Left lung (tissue), 10 donors: ENCODE results near the gene GNLY. TPM values are rescaled to one million over a fixed set of nuclear protein-coding genes. Genes with fewer than 3 reads are reported as not detected.

Experiments
- ATAC-seq: fragments of 200-7000 bp; cut with Tn5 transposase; one replicate; pipeline ENCODE4 v1.9.1; 2020; ENCODE audit warnings: moderate library complexity
- DNase-seq, 4 donors: peaks; one replicate each; pipeline ENCODE4 v3.0.0-alpha.2; 2013 to 2020
- H3K27ac ChIP-seq, 2 donors: fragments of 200-600 bp; sonication (generic) in 1 of 2; one replicate each; pipeline versions ENCODE4 v1.5.0 to v1.8.0; 2020 to 2021
- H3K27me3 ChIP-seq, 2 donors: fragments of 200-600 bp; sonication (generic) in 1 of 2; one replicate each; pipeline versions ENCODE4 v1.5.0 to v1.8.0; 2020 to 2021
- H3K36me3 ChIP-seq, 2 donors: fragments of 200-600 bp; sonication (generic) in 1 of 2; one replicate each; pipeline versions ENCODE4 v1.5.0 to v1.8.0; 2020 to 2021
- H3K4me1 ChIP-seq, 2 donors: fragments of 200-600 bp; one replicate each; pipeline ENCODE4 v1.8.0; 2021
- H3K4me3 ChIP-seq, 2 donors: fragments of 200-600 bp; sonication (generic) in 1 of 2; one replicate each; pipeline versions ENCODE4 v1.5.0 to v1.8.0; 2020 to 2021; ENCODE audit warnings: mild to moderate bottlenecking in 1 of 2
- H3K9me3 ChIP-seq, 2 donors: fragments of 200-600 bp; sonication (generic) in 1 of 2; one replicate each; pipeline versions ENCODE4 v1.5.0 to v1.8.0; 2020 to 2021
- intact Hi-C, 2 donors: fragments of 100-400 bp; cut with DNase I; formaldehyde crosslinking; loops; one replicate each; pipeline versions ENCODE4 v1.11.2 to v1.14.2; 2022
- polyA plus RNA-seq, 6 donors: library from polyadenylated mRNA; unstranded; fragments of 120-200 nt; gene quantifications; one replicate each; pipeline ENCODE4 v1.2.1, GENCODE V29; 2013; ENCODE audit not compliant: insufficient read length in 6 of 6
- total RNA-seq, 2 donors: library from RNA; stranded (reverse); fragmentation: NEBNext Ultra II Directional; extraction: Animal tissue kit (Norgen Biotek cat#: 25700); gene quantifications; one replicate each; pipeline ENCODE4 v1.2.1, GENCODE V29; 2021
- TF ChIP-seq, protein P1 (sequence below), 2 donors: fragments of 200-600 bp; sonication (generic) in 1 of 2; IDR thresholded peaks; one replicate each; pipeline versions ENCODE4 v1.5.0 to v1.8.0; 2021; ENCODE audit warnings: antibody characterized with exemption in 2 of 2
- donor health status: DM: no; HTN: yes; CAD: no.
- donor health status: DM: no; HTN: no; CAD: no.

Gene GNLY
- total and polyA plus RNA-seq, 8 donors = 0.90 to 10.5 (median 2.2) TPM

GRCh38 chr2:85737961-85738360 is 43.8 kb downstream of the GNLY start:
- no peak overlapping the region for H3K4me3 ChIP-seq
- no peaks in the 10 kb centered on the region for H3K27me3 ChIP-seq
- DNase-seq (peak in 2 of 4 donors; percentile 82 to 87), ATAC-seq (no peak)
- peak overlapping the region in 1 of 2 donors; percentile 11 for H3K27ac ChIP-seq
- H3K4me1 ChIP-seq = peaks cover 22 to 24% of the 10 kb centered on the region in 2 donors
- H3K9me3 ChIP-seq = no peaks in the 10 kb centered on the region
- intact Hi-C loops = no loop called here
- TF ChIP-seq, protein P1, sequence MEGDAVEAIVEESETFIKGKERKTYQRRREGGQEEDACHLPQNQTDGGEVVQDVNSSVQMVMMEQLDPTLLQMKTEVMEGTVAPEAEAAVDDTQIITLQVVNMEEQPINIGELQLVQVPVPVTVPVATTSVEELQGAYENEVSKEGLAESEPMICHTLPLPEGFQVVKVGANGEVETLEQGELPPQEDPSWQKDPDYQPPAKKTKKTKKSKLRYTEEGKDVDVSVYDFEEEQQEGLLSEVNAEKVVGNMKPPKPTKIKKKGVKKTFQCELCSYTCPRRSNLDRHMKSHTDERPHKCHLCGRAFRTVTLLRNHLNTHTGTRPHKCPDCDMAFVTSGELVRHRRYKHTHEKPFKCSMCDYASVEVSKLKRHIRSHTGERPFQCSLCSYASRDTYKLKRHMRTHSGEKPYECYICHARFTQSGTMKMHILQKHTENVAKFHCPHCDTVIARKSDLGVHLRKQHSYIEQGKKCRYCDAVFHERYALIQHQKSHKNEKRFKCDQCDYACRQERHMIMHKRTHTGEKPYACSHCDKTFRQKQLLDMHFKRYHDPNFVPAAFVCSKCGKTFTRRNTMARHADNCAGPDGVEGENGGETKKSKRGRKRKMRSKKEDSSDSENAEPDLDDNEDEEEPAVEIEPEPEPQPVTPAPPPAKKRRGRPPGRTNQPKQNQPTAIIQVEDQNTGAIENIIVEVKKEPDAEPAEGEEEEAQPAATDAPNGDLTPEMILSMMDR (IDR thresholded peaks at IDR 0.05) = no peak
- no peaks in the 10 kb centered on the region for H3K36me3 ChIP-seq

GRCh38 chr2:85740193-85740592 is 46.0 kb downstream of the GNLY start:
- Histone ChIP-seq H3K4me1 (peaks cover 35 to 47% of the 10 kb centered on the region in 2 donors), H3K27me3 (no peaks in the 10 kb centered on the region), H3K36me3 (no peaks in the 10 kb centered on the region), H3K4me3 (no peak overlapping the region), H3K9me3 (no peaks in the 10 kb centered on the region), H3K27ac (no peak overlapping the region)
- intact Hi-C loops = no loop called here
- no peak for ATAC-seq
- TF ChIP-seq, protein P1 (IDR thresholded peaks at IDR 0.05) = no peak
- no peak for DNase-seq

- no peaks in the 10 kb centered on the region for H3K27me3 ChIP-seq
- no peaks in the 10 kb centered on the region for H3K36me3 ChIP-seq
- H3K4me1 ChIP-seq = peaks cover 38 to 52% of the 10 kb centered on the region in 2 donors
- peak overlapping the region; percentile 72 to 84 for H3K27ac ChIP-seq
- intact Hi-C loops = no loop called here
- DNase-seq = peak in 1 of 4 donors; percentile 54
- H3K4me3 ChIP-seq = no peak overlapping the region
- TF ChIP-seq, protein P1 (IDR thresholded peaks at IDR 0.05) = no peak
- ATAC-seq = peak; percentile 28
- H3K9me3 ChIP-seq = no peaks in the 10 kb centered on the region
Observed at GRCh38 chr2:85741211-85741832, 47.2 kb downstream of the GNLY start.

- peak overlapping the region; percentile 72 to 84 for H3K27ac ChIP-seq
- peaks cover 33 to 52% of the 10 kb centered on the region in 2 donors for H3K4me1 ChIP-seq
- no peak overlapping the region for H3K4me3 ChIP-seq
- H3K36me3 ChIP-seq = no peaks in the 10 kb centered on the region
- H3K9me3 ChIP-seq = no peaks in the 10 kb centered on the region
- intact Hi-C loops = no loop called here
- ATAC-seq = peak; percentile 81
- peak in 3 of 4 donors; percentile 80 to 84 (median 83) for DNase-seq
- H3K27me3 ChIP-seq = no peaks in the 10 kb centered on the region
- TF ChIP-seq, protein P1 (IDR thresholded peaks at IDR 0.05) = no peak
Observed at GRCh38 chr2:85741833-85742455, 47.8 kb downstream of the GNLY start.

- no peaks in the 10 kb centered on the region for H3K27me3 ChIP-seq
- H3K9me3 ChIP-seq = no peaks in the 10 kb centered on the region
- ATAC-seq = peak; percentile 2
- peak overlapping the region; percentile 53 to 56 for H3K27ac ChIP-seq
- intact Hi-C loops = no loop called here
- H3K4me1 ChIP-seq = peaks cover 33 to 55% of the 10 kb centered on the region in 2 donors
- no peak overlapping the region for H3K4me3 ChIP-seq
- no peak for DNase-seq
- H3K36me3 ChIP-seq = no peaks in the 10 kb centered on the region
- TF ChIP-seq, protein P1 (IDR thresholded peaks at IDR 0.05) = no peak
Observed at GRCh38 chr2:85743304-85743978, 49.3 kb downstream of the GNLY start.
